Measurements from ENCODE around the gene NFATC4.

DNA sequence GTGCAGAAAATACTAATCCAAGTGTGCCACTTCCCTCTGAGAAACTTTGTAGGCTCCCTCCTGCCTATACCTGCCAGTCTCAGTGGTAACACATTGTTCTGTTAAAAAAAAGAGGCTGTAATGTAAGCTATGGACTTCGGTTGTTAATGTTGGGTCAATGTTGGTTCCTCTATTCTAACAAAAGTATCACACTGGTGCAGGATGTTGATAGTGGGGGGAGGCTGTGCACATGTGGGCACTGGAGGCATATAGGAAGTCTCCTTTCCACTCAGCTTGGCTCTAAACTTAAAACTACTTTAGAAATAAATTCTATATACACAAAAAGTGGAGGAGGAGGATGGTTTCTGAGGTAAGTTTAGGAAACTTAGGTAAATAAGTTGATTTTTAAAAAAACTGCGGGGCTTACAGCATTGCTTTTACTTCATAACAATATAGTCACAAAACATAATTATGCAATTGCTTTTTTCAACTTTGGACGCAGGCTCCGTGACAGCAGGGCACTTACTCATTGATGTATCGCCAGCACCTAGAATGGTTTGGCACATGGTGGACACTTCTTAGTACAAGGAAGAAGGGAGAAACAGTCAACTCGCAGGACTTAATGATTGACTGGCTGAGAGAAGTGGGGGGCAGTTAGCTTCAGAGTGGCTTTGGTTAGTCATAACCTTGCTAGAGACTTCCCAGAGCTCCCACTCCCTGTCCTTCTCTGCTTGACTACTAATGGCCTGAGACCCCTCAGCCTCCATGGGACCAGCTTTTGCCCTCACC, 22.9 kb downstream of the NFATC4 start:
- TF ChIP-seq, protein P1, sequence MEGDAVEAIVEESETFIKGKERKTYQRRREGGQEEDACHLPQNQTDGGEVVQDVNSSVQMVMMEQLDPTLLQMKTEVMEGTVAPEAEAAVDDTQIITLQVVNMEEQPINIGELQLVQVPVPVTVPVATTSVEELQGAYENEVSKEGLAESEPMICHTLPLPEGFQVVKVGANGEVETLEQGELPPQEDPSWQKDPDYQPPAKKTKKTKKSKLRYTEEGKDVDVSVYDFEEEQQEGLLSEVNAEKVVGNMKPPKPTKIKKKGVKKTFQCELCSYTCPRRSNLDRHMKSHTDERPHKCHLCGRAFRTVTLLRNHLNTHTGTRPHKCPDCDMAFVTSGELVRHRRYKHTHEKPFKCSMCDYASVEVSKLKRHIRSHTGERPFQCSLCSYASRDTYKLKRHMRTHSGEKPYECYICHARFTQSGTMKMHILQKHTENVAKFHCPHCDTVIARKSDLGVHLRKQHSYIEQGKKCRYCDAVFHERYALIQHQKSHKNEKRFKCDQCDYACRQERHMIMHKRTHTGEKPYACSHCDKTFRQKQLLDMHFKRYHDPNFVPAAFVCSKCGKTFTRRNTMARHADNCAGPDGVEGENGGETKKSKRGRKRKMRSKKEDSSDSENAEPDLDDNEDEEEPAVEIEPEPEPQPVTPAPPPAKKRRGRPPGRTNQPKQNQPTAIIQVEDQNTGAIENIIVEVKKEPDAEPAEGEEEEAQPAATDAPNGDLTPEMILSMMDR (conservative IDR thresholded peaks at IDR 0.05; ENCODE audit: low read depth, low read length), result no peak
- TF ChIP-seq EZH2phosphoT487 (IDR thresholded peaks at IDR 0.05; ENCODE audit: borderline replicate concordance, low read length), result no peak
